SW480 (cell line): Measurements from ENCODE around the gene TAS2R3.
A peak's percentile ranks its signal among the peaks of the same experiment; 100 is the strongest.
"Not testable (repeated sequence)": the region's sequence is repeated elsewhere in the genome, so short reads cannot be mapped to it uniquely, and the experiment has no call there.

Experiments used
- DNase-seq: peaks from one replicate; pipeline ENCODE4 v3.0.0-alpha.2; 2016; ENCODE audit warnings: low spot score

The TAS2R3 gene

GRCh38 chr7:141763797-141764196, at the start of gene TAS2R3:
TSS of gene TAS2R3 (plus strand) at chr7:141764097. CDS start at chr7:141764159, 62 bp downstream.
- no peak for DNase-seq

DNA sequence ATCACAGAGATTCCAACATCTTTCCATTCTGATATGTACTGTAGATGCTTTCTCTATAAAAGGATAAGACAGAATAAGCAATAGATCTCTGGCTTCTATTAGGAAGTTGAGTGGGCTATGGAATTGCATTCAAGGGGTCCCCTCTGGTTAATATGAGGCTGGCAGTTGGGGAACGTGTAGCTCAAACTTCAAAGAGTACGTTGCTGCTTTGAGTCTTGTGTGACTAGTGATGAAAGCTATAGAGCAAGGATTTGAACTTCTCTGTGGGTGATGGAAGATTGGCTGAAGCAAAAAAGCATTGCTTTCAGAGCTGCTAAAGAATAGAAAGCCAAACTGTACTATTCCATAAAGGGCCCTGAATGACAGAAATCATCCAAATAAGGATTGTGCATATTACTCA, 49.3 kb upstream of the TAS2R3 start:
- no peak for DNase-seq

DNA sequence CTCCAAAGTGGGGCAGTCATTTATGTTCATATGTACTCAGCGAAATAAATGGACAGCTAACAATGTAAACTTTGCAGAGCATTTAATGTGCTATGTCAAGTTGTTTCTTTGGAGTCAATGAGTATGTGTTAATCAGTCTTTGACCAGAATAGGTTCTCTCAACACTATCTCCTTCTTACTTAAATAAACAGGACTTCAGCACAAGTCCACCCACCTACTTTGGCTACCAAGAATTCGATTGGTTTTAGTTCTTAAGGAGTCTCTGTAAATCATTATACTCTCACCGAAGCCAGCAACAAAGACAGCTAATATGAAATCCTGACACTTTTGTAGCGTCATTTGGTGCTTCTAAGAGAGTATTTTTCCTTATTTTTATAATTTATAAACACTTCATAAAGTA, 48.9 kb upstream of the TAS2R3 start:
- no peak for DNase-seq

DNA sequence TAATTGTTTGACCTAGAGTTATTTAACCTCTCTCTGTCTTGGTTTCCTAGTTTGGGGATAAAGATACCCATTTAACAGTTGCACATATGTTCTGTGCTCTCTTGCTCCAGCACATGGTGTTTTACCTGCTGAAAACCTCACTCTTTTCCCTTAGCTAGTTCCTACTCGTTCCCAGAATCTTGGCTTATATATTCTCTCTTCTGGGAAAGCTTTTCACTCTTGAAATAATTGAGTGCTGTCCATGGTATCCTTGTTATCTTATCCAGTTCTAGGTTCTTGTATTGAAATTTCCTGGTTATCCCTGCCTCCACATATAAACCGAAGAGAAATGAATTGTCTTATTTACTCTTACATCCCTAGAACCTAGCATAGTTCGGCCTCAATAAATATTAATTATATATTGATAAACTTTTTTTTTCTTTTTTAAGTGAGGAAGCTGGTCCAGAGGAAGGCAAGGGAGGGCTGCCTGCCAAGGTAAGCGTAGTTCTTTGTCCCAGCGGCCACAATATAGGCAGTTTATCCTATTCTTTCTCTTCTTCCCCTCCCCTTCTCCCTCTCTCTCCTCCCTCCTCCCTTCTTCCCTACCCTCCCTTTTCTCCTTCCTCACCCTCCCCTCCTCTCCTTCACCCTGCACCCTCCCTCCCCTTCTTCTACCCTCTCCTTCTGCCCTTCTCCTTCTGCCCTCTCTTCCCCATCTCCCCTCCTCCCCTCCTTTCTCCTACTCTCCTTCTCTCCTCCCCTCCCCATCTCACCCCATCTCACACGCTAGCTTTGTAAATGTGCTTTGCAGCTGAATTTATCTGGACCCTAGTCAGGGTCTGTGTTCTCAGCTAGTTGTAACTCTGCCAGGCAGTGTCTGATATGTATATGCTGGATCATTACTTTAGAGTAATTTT, 47.9 kb upstream of the TAS2R3 start:
- DNase-seq = no peak

DNA sequence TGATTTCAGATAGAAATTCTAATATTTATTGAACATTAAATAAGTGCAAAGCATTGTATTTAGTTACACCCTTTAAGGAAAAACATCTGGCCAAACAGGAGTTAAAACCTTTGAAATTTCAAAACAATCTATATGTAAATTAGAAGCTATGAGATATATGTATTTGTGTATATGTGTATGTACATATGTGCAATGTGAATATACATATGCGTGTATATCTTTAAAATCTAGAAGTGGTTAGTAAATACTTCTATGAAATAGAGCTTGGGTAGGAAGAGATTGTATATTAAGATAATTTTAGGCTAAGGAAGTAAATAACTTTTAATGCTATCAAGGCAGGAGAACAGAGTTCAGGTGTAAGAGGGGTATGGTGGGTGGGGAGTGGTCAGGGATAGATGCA, 46.4 kb upstream of the TAS2R3 start:
- no peak for DNase-seq

DNA sequence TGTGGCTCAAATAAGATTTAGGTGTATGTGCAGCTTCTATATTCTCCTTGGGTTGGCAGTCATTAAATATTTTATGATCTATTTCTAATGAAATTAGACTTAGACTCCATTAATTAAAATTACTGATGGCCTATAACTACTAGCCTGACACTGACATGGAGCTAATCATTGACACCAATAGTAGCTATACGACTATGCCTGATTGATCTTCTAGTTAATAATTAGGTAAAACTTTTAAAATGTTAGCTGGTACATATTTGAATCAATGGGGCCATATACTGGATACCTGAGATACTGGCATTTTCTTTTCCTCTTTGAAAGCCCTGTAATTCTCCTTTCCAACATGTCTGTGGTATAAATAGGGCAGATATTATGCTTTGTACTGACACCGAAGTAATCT, 41.4 kb upstream of the TAS2R3 start:
- no peak for DNase-seq

DNA sequence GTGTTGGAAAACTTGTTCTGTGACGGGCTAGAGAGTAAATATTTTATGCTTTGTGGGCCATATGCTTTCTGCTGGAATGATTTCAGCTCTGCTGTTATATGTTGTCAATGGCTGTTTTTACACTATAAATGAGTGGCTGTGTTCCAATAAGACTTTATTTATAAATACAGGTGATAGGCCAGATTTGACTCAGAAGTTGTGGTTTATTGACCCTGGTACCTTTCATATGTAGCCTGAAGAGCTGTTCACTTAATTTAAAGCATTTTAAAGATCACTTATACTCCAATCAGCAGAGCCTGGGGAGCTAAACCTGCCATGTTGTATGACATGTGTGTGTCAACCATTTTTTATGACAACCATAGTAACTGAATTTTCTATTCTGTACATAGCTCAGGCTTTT, 34.9 kb upstream of the TAS2R3 start:
- no peak for DNase-seq

DNA sequence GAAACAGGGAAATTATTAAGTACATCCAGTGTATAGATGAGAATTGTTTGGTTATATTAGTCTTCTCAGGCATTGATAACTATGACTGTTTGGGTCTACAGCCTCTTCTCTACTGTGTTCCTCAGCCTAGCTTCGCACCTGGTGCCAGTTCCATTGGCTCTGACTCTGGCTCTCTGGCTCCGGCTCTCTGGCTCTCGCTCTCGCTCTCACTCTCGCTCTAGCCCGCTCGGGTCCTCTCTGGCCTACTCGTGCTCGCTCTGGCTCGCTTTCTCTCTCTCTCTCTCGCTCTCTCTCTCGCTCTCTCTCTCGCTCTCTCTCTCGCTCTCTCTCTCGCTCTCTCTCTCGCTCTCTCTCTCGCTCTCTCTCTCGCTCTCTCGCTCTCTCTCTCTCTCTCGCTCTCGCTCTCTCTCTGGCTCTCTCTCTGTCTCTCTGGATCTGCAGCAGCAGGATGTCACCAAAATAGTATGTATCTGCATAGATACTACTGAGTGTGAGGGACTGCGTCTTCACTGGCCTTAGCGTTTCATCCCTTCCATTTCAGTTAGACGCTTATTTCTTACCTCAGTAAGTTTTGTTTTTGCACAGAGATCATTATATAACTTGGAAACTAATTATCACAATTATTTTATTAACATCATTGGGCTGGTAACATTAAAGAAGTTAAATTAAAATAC, 32.3 kb upstream of the TAS2R3 start:
- DNase-seq = no peak

- DNase-seq = peak; percentile 70
Observed at GRCh38 chr7:141737118-141737835, 26.6 kb upstream of the TAS2R3 start.

GRCh38 chr7:141737836-141738591, 25.9 kb upstream of the TAS2R3 start, which contains the start of gene SSBP1:
TSS of gene SSBP1 (plus strand) at chr7:141738358. CDS start at chr7:141739167, 809 bp downstream.
- peak; percentile 97 for DNase-seq

DNA sequence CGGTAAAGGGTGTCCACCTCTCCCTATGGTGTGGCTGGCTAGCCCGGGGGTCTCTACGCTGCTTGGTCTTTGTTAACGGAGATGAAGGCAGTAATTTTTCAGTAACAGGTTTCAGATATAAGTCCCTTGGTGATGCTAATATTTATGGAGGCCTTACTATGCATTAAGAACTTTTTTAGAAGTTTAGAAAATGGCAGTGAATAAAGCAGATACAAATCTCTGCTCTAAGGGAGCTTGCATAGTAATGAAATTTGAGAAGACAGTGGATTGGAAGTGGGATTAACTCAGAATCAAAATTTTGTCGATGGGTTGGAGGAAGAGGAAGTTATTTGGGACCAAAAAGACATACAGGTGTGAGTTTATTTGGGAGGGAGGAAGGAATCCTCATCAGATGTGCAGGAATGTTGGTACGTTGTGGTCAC, 25.3 kb upstream of the TAS2R3 start:
- no peak for DNase-seq

DNA sequence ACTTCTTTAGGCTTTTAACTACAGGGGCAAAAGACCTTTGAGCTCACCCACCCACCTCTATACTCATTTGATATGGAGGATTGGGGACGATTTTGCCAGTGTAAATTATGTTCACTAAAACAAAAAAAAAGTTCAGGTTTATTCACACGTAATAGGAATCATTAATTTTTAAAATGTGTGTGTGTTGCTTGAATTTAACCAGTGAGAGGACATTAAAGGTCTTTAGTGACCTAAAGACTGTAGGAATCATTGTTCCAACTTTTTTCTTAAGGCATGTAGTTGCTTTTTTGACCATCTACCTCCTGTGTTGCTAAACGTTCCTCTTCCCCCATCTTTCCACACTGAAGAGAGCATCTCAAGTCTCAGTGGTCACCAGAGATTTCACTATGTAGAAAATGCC, 24.6 kb upstream of the TAS2R3 start:
- DNase-seq = no peak

DNA sequence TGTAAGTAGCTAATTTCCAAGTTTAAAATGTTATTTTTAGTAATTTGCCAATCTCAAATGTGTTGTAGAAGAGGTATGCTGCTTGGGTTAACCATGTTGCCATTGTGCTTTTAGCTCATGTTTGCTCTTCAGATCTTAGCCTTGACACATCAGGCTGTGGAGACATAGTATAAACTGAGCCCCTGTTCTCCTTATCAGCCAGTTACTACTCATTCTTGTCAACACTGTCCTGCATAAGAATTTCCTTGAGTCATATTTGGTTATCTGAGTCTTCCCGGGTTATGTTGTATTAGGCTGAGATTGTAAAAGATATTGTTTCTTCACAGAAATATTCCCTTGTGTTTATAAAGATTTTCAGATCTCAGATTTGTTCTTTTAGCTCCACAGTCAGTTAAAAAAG, 21.7 kb upstream of the TAS2R3 start:
- no peak for DNase-seq

DNA sequence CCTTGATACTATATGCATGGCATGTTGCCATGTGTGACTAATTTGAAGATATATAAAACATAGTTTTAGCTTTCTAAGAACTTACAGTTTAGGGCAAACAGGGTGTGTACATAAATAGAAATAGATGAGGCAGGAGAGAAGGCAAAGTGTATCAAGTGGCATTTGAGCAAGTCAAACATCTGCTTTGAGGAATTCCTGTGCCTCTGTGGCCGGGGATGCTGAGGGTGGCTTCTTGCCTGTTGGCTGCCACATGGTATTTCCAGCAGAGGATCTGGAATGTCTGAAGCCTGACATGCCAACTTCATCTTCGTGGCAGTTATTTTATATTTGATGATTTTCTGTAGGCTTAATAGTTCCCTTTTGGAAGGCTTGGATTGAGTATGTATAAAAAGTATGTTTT, 19.8 kb upstream of the TAS2R3 start:
- no peak for DNase-seq

DNA sequence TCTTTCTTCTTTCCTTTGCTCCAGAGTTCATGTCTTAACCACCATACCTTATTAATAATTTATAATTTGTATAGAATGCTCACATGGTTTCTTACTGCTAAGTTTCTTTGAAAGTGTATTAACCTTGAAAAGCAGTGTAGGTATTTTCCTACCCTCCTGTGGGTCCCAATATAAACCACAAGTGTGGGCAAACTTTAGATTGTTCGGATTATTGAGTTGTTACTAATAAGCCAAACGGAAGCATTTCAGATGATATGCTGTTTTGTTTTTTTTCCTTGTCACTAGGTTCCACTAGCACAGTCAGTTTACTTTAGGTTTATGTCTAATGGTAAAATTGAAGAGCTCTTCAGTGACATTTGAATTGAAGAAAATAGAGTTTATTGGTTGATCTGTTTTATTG, 15.5 kb upstream of the TAS2R3 start:
- no peak for DNase-seq

GRCh38 chr7:141751904-141752303, 12.0 kb upstream of the TAS2R3 start:
- DNase-seq = not testable (repeated sequence)

DNA sequence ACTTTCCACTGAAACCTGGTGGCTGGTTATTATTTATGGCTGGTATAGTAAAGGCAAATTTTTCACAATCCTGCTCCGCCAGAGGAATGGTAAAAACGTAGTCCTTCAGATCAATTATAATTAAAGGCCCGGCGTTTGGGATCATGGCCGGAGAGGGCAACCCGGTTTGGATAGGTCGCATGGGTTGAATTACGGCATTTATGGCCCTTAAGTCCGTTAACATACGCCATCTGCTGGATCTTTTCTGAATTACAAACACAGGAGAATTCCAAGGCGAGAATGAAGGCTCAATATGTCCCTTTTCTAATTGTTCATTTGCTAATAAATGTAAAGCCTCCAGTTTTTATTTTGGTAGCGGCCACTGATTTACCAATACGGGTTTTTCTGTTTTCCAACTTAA, 11.3 kb upstream of the TAS2R3 start:
- DNase-seq = no peak

DNA sequence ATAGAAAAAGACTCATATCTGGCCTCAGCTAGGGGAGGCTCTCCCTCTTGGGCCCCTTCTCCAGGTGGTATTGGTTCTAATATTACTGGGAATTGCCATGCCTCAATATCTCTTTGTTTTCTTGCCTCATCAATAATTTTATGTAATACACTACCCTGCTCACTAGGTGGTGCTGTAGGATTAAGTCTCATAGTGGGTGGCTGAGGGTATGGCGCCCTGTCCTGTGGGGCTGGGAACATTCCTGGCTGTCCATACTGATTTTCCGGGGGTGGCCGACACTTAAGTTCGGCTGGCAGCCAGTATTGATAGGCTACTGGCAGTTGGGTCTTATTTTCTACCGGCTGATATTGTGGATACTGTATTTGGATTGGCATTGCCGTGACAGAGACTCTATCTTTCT, 9.0 kb upstream of the TAS2R3 start:
- DNase-seq = peak; percentile 19

GRCh38 chr7:141770083-141770583, 6.2 kb downstream of the TAS2R3 start:
- DNase-seq = not testable (repeated sequence)

DNA sequence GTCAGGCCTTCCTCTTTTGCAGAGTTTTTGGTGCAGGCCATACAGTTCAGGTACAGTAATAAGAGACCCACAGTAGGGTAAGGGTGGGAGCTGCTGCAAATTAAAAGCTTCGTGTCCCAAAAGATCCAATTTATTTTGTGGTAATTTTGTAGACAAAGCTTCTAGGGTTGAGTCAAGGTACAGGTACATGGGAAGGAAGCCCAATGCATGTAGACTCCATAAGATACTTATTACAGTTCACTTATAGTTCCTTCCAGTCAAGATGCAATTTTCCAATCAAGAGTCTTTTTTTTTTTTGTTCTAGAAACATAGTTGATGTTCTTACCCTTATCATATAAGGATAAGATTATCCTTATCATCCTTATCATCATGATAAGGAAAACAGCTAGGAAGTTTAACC, 12.5 kb downstream of the TAS2R3 start, which contains the start of gene TAS2R4:
Gene TAS2R4 (plus strand): TSS at position 301 of the 400 bp plus-strand sequence. CDS start 1,815 bp downstream, outside the sequence.
- DNase-seq = no peak
